HCT116 (cell line): ENCODE results near the gene NOTCH1. TPM values are rescaled to one million over a fixed set of nuclear protein-coding genes. Genes with fewer than 3 reads are reported as not detected.

Source experiments
- ATAC-seq: fragments of 200-7000 bp; cut with Tn5 transposase; 2 replicates; pipeline ENCODE4 v1.9.1; 2020; ENCODE audit warnings: mild to moderate bottlenecking, moderate library complexity
- BruUV-seq: library from RNA; stranded (reverse); fragments of 400-500 nt; replicated peaks from 2 replicates; lab custom pipeline; 2021; lab: Mats Ljungman, UMichigan
- CTCF ChIA-PET: fragments of 300-600 bp; sonication (Branson Sonifier 250); formaldehyde crosslinking; loops from one replicate; lab custom pipeline; 2021; ENCODE audit warnings: antibody characterized with exemption; lab: Charles Lee
- POLR2A ChIA-PET: fragments of 300-600, 350-600 bp; sonication (Branson Sonifier 250); formaldehyde crosslinking; loops from one replicate; lab custom pipeline; 2021; ENCODE audit warnings: antibody characterized with exemption; lab: Charles Lee
- RAD21 ChIA-PET, 2 experiments: fragments of 300-600 bp; sonication (Branson Sonifier 250); formaldehyde crosslinking; loops; one replicate each; lab custom pipeline; 2023; ENCODE audit warnings: low total read pairs in 2 of 2; ENCODE audit not compliant: uncharacterized antibody in 2 of 2, unreplicated experiment in 2 of 2, low non-redundant PET in 1 of 2; lab: Charles Lee
- DNase-seq: peaks from one replicate; pipeline ENCODE4 v3.0.0-alpha.2; 2010; ENCODE audit warnings: low read depth, low spot score
- H2AFZ ChIP-seq: fragments of 200-600 bp; shearing (Covaris generic), sonication (generic); 2 replicates; pipeline ENCODE4 v1.6.1; 2017; ENCODE audit warnings: low read depth, mixed run types, mixed read lengths, antibody characterized with exemption, low read length; ENCODE audit not compliant: poor library complexity, severe bottlenecking
- H3K27ac ChIP-seq: 2 replicates; pipeline ENCODE4 v1.5.1; 2012; ENCODE audit warnings: low read depth, low read length
- H3K27me3 ChIP-seq: fragments of 200-600 bp; sonication (generic); 2 replicates; pipeline ENCODE4 v1.6.1; 2016; ENCODE audit warnings: mixed run types, low read length, mixed read lengths; ENCODE audit not compliant: insufficient read depth
- H3K36me3 ChIP-seq, 2 experiments: fragments of 200-500 bp in 1 of 2; fragments of 200-600 bp in 1 of 2; sonication (Bioruptor generic) in 1 of 2; sonication (generic) in 1 of 2; 2 replicates each; pipeline versions ENCODE4 v1.5.1 to v1.6.1; 2014 to 2016; ENCODE audit warnings: low read length in 2 of 2, inconsistent platforms in 1 of 2, mixed read lengths in 1 of 2, mixed run types in 1 of 2; ENCODE audit not compliant: insufficient read depth in 2 of 2, control insufficient read depth in 1 of 2
- H3K4me1 ChIP-seq, 2 experiments: fragments of 200-600 bp in 1 of 2; sonication (generic) in 1 of 2; 2 replicates each; pipeline versions ENCODE4 v1.5.1 to v1.6.1; 2012 to 2017; ENCODE audit warnings: low read length in 2 of 2, inconsistent platforms in 1 of 2, mild to moderate bottlenecking in 1 of 2, mixed read lengths in 1 of 2, mixed run types in 1 of 2, moderate library complexity in 1 of 2; ENCODE audit not compliant: insufficient read depth in 2 of 2, control insufficient read depth in 1 of 2
- H3K4me2 ChIP-seq: fragments of 200-600 bp; sonication (generic); 2 replicates; pipeline ENCODE4 v1.6.1; 2017; ENCODE audit warnings: mixed run types, low read length, mixed read lengths
- H3K4me3 ChIP-seq, 2 experiments: fragments of 200-600 bp in 1 of 2; sonication (generic) in 1 of 2; replicated peaks in 1 of 2; 2 replicates each; pipeline ENCODE4 v1.5.1; 2011 to 2016; ENCODE audit warnings: low read length in 2 of 2, control low read depth in 1 of 2, low read depth in 1 of 2, mild to moderate bottlenecking in 1 of 2, mixed read lengths in 1 of 2, mixed run types in 1 of 2
- H3K79me2 ChIP-seq: fragments of 200-600 bp; sonication (generic); 2 replicates; pipeline ENCODE4 v1.6.1; 2017; ENCODE audit warnings: mild to moderate bottlenecking, mixed run types, low read length, moderate library complexity, mixed read lengths; ENCODE audit not compliant: insufficient read depth
- H3K9ac ChIP-seq: fragments of 200-600 bp; sonication (generic); 2 replicates; pipeline ENCODE4 v1.6.1; 2016; ENCODE audit warnings: low read length, mixed read lengths
- H3K9me2 ChIP-seq: fragments of 200-600 bp; sonication (generic), shearing (Covaris generic); 2 replicates; pipeline ENCODE4 v1.6.1; 2017; ENCODE audit warnings: mixed run types, mild to moderate bottlenecking, moderate library complexity; ENCODE audit not compliant: insufficient read depth
- H3K9me3 ChIP-seq, 2 experiments: fragments of 200-500 bp in 1 of 2; fragments of 200-600 bp in 1 of 2; sonication (Bioruptor generic) in 1 of 2; sonication (generic) in 1 of 2; 2 replicates each; pipeline ENCODE4 v1.6.1; 2014 to 2017; ENCODE audit warnings: low read length in 2 of 2, mixed read lengths in 2 of 2, inconsistent platforms in 1 of 2, low read depth in 1 of 2, mild to moderate bottlenecking in 1 of 2, mixed run types in 1 of 2, moderate library complexity in 1 of 2; ENCODE audit not compliant: control insufficient read depth in 1 of 2, insufficient read depth in 1 of 2
- H4K20me1 ChIP-seq: fragments of 200-600 bp; sonication (generic), shearing (Covaris generic); 2 replicates; pipeline ENCODE4 v1.6.1; 2017; ENCODE audit warnings: mixed run types, mild to moderate bottlenecking, moderate library complexity; ENCODE audit not compliant: insufficient read depth
- EZH2phosphoT487 ChIP-seq: fragments of 200-600 bp; IDR thresholded peaks from 2 replicates; pipeline ENCODE4 v1.6.1; 2018; ENCODE audit warnings: antibody characterized with exemption, borderline replicate concordance
- FOSL1 ChIP-seq: IDR thresholded peaks from 2 replicates; pipeline ENCODE4 v1.6.1; 2012; ENCODE audit warnings: low read depth
- SP1 ChIP-seq: IDR thresholded peaks from 2 replicates; pipeline ENCODE4 v1.6.1; 2012; ENCODE audit warnings: low read depth
- SRF ChIP-seq: IDR thresholded peaks from 2 replicates; pipeline ENCODE4 v1.6.1; 2012; ENCODE audit warnings: low read depth
- intact Hi-C: fragments of 100-400 bp; cut with micrococcal nuclease; formaldehyde crosslinking; loops from 2 replicates; pipeline ENCODE4 v1.10.0; 2022
- total RNA-seq: library from RNA; stranded (reverse); gene quantifications from one replicate; pipeline ENCODE4 v1.2.1, GENCODE V29; 2021; ENCODE audit not compliant: unreplicated experiment
- TF ChIP-seq, protein P1 (sequence below), 3 experiments: fragments of 200-600 bp in 1 of 3; sonication (generic) in 1 of 3; IDR thresholded peaks in 2 of 3; conservative IDR thresholded peaks in 1 of 3; 2 replicates each; pipeline ENCODE4 v1.5.1; 2012 to 2017; ENCODE audit warnings: low read depth in 2 of 3, low read length in 2 of 3, antibody characterized with exemption in 1 of 3, borderline replicate concordance in 1 of 3, control low read depth in 1 of 3, mild to moderate bottlenecking in 1 of 3, mixed read lengths in 1 of 3, mixed run types in 1 of 3, moderate library complexity in 1 of 3; ENCODE audit not compliant: insufficient read depth in 1 of 3
- TF ChIP-seq, protein P2 (sequence below): IDR thresholded peaks from 2 replicates; pipeline ENCODE4 v1.6.1; 2012

Gene NOTCH1
- total RNA-seq, 1 experiment from 2014 or later = 36.2 TPM

DNA sequence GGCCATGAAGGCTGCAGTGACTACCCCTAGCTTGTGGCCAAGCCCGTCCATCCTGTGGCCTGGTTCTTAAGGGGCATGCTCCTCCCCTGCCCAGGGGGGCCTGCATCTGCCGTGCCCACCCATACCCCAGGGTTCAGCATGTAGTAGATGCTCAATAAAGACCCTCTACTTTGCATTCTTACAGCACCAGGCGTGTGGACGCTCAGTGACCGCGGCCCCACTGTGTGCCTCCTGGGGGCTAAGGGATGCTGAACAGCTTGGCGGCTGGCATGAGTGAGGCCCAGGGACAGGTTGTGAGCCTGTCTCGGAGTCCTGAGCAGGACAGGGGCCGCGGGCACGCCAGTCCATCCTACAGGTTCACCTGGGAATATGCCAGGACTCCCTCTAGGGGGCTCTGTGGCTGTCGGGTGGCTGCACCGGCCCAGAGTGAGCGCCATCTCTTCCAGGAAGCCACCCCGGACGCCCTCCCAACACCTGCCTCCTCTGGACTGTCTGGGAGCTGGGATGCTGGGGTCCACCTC is 9.1 kb downstream of the NOTCH1 start:
- Histone ChIP-seq H3K4me3 (no peak overlapping the region), H2AFZ (no peak overlapping the region), H3K4me1 (peaks cover 34 to 56% of the 10 kb centered on the region in 2 experiments), H4K20me1 (no peaks in the 10 kb centered on the region), H3K4me2 (no peak overlapping the region), H3K9ac (no peak overlapping the region), H3K9me3 (no peaks in the 10 kb centered on the region), H3K27me3 (no peaks in the 10 kb centered on the region), H3K36me3 (peaks cover 2% of the 10 kb centered on the region in 2 experiments; a peak in 2 of 4 replicates), H3K79me2 (peaks cover 55% of the 10 kb centered on the region), H3K9me2 (no peaks in the 10 kb centered on the region), H3K27ac (no peak overlapping the region)
- no TSS peak for BruUV-seq
- ChIA-PET POLR2A (no interaction called here), CTCF (no interaction called here), RAD21 (no interaction called here)
- intact Hi-C loops = loop anchor here (5.0 kb wide), 1 partner anchor 49 kb away; no protein-coding TSS in a partner anchor
- no peak for TF ChIP-seq FOSL1
- TF ChIP-seq, protein P1, sequence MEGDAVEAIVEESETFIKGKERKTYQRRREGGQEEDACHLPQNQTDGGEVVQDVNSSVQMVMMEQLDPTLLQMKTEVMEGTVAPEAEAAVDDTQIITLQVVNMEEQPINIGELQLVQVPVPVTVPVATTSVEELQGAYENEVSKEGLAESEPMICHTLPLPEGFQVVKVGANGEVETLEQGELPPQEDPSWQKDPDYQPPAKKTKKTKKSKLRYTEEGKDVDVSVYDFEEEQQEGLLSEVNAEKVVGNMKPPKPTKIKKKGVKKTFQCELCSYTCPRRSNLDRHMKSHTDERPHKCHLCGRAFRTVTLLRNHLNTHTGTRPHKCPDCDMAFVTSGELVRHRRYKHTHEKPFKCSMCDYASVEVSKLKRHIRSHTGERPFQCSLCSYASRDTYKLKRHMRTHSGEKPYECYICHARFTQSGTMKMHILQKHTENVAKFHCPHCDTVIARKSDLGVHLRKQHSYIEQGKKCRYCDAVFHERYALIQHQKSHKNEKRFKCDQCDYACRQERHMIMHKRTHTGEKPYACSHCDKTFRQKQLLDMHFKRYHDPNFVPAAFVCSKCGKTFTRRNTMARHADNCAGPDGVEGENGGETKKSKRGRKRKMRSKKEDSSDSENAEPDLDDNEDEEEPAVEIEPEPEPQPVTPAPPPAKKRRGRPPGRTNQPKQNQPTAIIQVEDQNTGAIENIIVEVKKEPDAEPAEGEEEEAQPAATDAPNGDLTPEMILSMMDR (IDR thresholded peaks at IDR 0.05 in 2 of 3, conservative IDR thresholded peaks at IDR 0.05 in 1 of 3; ENCODE audit: borderline replicate concordance in 1 of 3, insufficient read depth in 1 of 3, low read depth in 2 of 3, low read length in 2 of 3) = peak in 2 of 3 experiments; percentile 35 to 37; a peak in 2 of 6 replicates
- no peak for DNase-seq
- ATAC-seq = peak; percentile 27; the same call in 1 of the 2 replicates

DNA sequence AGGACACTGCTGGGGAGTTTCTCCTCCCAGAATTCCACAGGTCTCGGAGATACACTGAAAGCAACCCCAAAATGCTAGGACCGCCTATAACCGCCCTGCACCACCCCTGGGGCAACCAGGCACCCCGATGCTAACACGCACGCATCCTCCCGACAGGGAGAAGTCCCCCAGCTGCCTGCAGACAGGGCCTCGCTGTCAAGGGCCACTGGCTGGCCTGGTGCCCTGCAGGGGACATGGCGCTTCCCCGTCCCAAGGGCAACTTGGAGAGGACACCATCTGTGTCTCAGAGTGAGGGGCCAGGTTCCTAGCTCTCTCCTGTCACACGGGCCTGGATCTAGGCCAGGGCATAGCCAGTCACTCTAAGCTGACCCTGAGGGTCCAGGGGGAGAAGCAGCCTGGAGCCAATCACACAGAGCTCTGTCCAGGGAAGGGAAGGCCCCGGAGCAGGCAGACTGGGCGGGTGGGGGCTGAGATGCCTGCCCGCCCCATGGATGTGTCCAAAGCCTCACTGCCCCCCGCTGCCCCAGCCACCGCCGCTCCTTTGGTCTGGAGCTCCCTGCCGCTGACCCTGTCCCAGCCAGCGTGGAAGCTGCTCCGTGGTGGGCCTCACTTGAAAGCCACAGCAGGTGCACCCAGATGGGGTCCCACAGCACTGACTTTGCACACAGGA is 9.7 kb downstream of the NOTCH1 start:
- Histone ChIP-seq H3K9me3 (no peaks in the 10 kb centered on the region), H4K20me1 (no peaks in the 10 kb centered on the region), H3K4me1 (peaks cover 35 to 58% of the 10 kb centered on the region in 2 experiments), H3K9ac (no peak overlapping the region), H3K36me3 (peaks cover 0 to 2% of the 10 kb centered on the region in 2 experiments; a peak in 2 of 4 replicates), H3K4me2 (no peak overlapping the region), H2AFZ (no peak overlapping the region), H3K79me2 (peaks cover 55% of the 10 kb centered on the region), H3K27ac (peak overlapping the region; percentile 24; the same call in 1 of the 2 replicates), H3K27me3 (no peaks in the 10 kb centered on the region), H3K9me2 (no peaks in the 10 kb centered on the region), H3K4me3 (no peak overlapping the region)
- TF ChIP-seq, protein P2, sequence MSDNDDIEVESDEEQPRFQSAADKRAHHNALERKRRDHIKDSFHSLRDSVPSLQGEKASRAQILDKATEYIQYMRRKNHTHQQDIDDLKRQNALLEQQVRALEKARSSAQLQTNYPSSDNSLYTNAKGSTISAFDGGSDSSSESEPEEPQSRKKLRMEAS = no peak
- no peak for TF ChIP-seq SP1
- TF ChIP-seq SRF = no peak
- no peak for TF ChIP-seq EZH2phosphoT487
- no TSS peak for BruUV-seq
- ChIA-PET CTCF (no interaction called here), POLR2A (no interaction called here), RAD21 (no interaction called here)
- intact Hi-C loops = loop anchor here (5.0 kb wide), 1 partner anchor 49 kb away; no protein-coding TSS in a partner anchor
- DNase-seq = no peak
- no peak for ATAC-seq
